HEK293T (cell line): ENCODE data around the gene PDE4B.

ENCODE experiments used
- ARNT ChIP-seq: fragments of 450-650 bp; IDR thresholded peaks from 2 replicates; pipeline ENCODE4 v1.6.1; 2017; ENCODE audit warnings: mild to moderate bottlenecking
- BHLHE40 ChIP-seq: fragments of 450-650 bp; IDR thresholded peaks from 2 replicates; pipeline ENCODE4 v1.6.1; 2016; ENCODE audit warnings: mild to moderate bottlenecking, moderate library complexity, borderline replicate concordance
- CTBP1 ChIP-seq: fragments of 450-650 bp; IDR thresholded peaks from 2 replicates; pipeline ENCODE4 v1.6.1; 2016; ENCODE audit warnings: borderline replicate concordance
- ELF4 ChIP-seq: fragments of 450-650 bp; IDR thresholded peaks from 2 replicates; pipeline ENCODE4 v1.6.1; 2017; ENCODE audit warnings: antibody characterized with exemption
- FOXK2 ChIP-seq: fragments of 450-650 bp; IDR thresholded peaks from 2 replicates; pipeline ENCODE4 v1.6.1; 2016; ENCODE audit warnings: mild to moderate bottlenecking
- FOXM1 ChIP-seq: fragments of 450-650 bp; IDR thresholded peaks from 2 replicates; pipeline ENCODE4 v1.6.1; 2017; ENCODE audit warnings: mild to moderate bottlenecking, borderline replicate concordance
- HDGF ChIP-seq: fragments of 450-650 bp; IDR thresholded peaks from 2 replicates; pipeline ENCODE4 v1.6.1; 2017; ENCODE audit warnings: antibody characterized with exemption, borderline replicate concordance
- L3MBTL2 ChIP-seq: fragments of 450-650 bp; conservative IDR thresholded peaks from 2 replicates; pipeline ENCODE4 v1.6.1; 2016; ENCODE audit warnings: mild to moderate bottlenecking
- SP1 ChIP-seq: fragments of 450-650 bp; IDR thresholded peaks from 2 replicates; pipeline ENCODE4 v1.6.1; 2017
- SUZ12 ChIP-seq: fragments of 450-650 bp; IDR thresholded peaks from 2 replicates; pipeline ENCODE4 v1.6.1; 2016; ENCODE audit warnings: mild to moderate bottlenecking
- TARDBP ChIP-seq: fragments of 450-650 bp; IDR thresholded peaks from 2 replicates; pipeline ENCODE4 v1.6.1; 2016
- ZNF384 ChIP-seq: fragments of 450-650 bp; IDR thresholded peaks from 2 replicates; pipeline ENCODE4 v1.6.1; 2016
- TF ChIP-seq, protein P1 (sequence below): fragments of 450-650 bp; IDR thresholded peaks from 2 replicates; pipeline ENCODE4 v1.6.1; 2016

DNA sequence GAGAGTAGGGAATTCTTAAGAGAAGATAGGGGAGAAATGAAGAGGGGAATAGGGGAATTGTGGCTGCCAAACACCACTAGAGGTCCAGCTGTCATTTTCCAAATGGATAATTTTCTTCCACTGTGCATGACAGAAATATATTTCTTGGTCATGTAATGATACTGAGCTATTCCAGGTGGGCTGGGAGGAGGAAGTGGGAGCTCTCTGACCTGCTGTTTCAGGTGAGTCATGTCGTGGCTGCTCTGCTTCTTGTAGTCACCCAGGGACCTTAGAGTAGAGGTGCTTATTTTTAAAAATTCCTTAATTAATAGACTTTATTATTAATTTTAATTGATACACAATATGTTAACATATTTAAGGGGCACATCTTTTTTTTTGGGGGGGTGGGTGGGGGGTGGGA lies 11.9 kb downstream of the PDE4B start:
- no peak for TF ChIP-seq L3MBTL2
- TF ChIP-seq FOXK2: no peak
- no peak for TF ChIP-seq HDGF
- TF ChIP-seq TARDBP: no peak
- TF ChIP-seq FOXM1: no peak
- no peak for TF ChIP-seq SUZ12
- TF ChIP-seq BHLHE40: no peak
- no peak for TF ChIP-seq ARNT
- TF ChIP-seq ZNF384: no peak
- TF ChIP-seq ELF4: no peak
- TF ChIP-seq CTBP1: no peak
- TF ChIP-seq SP1: no peak
- TF ChIP-seq, protein P1, sequence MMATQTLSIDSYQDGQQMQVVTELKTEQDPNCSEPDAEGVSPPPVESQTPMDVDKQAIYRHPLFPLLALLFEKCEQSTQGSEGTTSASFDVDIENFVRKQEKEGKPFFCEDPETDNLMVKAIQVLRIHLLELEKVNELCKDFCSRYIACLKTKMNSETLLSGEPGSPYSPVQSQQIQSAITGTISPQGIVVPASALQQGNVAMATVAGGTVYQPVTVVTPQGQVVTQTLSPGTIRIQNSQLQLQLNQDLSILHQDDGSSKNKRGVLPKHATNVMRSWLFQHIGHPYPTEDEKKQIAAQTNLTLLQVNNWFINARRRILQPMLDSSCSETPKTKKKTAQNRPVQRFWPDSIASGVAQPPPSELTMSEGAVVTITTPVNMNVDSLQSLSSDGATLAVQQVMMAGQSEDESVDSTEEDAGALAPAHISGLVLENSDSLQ: no peak
